Astrocyte (in vitro differentiated cells and primary cell): ENCODE results near the gene EIF2S2.

Experiments
- EZH2 ChIP-seq: IDR thresholded peaks from 2 replicates; pipeline ENCODE4 v1.6.1; 2012; ENCODE audit warnings: mild to moderate bottlenecking, low read length, inconsistent platforms; ENCODE audit not compliant: insufficient read depth
- TF ChIP-seq, protein P1 (sequence below): IDR thresholded peaks from 2 replicates; pipeline ENCODE4 v1.5.1; 2011; ENCODE audit warnings: low read depth, mild to moderate bottlenecking, inconsistent platforms, low read length, moderate library complexity; ENCODE audit not compliant: insufficient read depth

DNA sequence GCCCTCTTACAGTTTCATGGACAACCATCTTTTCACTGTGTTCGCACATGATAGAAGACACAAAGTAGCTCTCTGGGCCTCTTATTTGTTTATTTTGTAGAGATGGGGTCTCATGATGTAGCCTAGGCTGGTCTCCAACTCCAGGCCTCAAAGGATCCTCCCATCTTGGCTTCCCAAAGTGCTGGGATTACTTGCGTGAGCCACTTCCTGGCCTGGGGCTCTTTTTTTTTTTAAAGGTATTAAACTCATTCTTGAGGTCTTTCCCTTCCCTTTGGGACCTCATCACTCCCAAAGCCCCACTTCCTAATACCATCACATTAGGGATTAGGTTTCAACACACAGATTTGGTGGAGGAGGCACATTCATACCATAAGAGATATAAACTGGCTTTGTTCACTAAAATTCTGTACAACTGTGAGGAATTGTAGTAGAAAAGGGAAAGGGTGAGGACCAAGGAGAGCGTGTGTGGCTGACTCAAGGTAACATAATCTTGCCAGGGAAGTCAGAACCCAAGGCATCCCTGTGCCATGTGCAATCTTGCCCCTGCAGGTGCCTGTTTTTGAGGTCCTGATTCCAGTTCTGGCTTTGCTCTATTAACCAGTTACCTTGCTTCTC, 45.5 kb downstream of the EIF2S2 start:
- TF ChIP-seq, protein P1, sequence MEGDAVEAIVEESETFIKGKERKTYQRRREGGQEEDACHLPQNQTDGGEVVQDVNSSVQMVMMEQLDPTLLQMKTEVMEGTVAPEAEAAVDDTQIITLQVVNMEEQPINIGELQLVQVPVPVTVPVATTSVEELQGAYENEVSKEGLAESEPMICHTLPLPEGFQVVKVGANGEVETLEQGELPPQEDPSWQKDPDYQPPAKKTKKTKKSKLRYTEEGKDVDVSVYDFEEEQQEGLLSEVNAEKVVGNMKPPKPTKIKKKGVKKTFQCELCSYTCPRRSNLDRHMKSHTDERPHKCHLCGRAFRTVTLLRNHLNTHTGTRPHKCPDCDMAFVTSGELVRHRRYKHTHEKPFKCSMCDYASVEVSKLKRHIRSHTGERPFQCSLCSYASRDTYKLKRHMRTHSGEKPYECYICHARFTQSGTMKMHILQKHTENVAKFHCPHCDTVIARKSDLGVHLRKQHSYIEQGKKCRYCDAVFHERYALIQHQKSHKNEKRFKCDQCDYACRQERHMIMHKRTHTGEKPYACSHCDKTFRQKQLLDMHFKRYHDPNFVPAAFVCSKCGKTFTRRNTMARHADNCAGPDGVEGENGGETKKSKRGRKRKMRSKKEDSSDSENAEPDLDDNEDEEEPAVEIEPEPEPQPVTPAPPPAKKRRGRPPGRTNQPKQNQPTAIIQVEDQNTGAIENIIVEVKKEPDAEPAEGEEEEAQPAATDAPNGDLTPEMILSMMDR, result no peak
- no peak for TF ChIP-seq EZH2
